H9 (cell line): ENCODE data around the gene NDST1. TPM values are rescaled to one million over a fixed set of nuclear protein-coding genes. Genes with fewer than 3 reads are reported as not detected.

Experiments used
- DNase-seq: peaks from one replicate; pipeline ENCODE4 v3.0.0-alpha.2; 2017
- H2AFZ ChIP-seq: one replicate; pipeline ENCODE4 v1.6.1; 2013; ENCODE audit warnings: mild to moderate bottlenecking, low read length, control low read depth, moderate library complexity
- H2AK5ac ChIP-seq: 2 replicates; pipeline ENCODE4 v1.6.1; 2013; ENCODE audit warnings: low read length, control low read depth, mixed read lengths; ENCODE audit not compliant: insufficient read length
- H2BK120ac ChIP-seq: one replicate; pipeline ENCODE4 v1.6.1; 2013; ENCODE audit warnings: low read depth, mild to moderate bottlenecking, low read length, control low read depth, inconsistent platforms; ENCODE audit not compliant: poor library complexity, severe bottlenecking
- H2BK12ac ChIP-seq: 2 replicates; pipeline ENCODE4 v1.6.1; 2013; ENCODE audit warnings: low read length, control low read depth, mixed read lengths, low read depth; ENCODE audit not compliant: insufficient read length
- H2BK15ac ChIP-seq: 2 replicates; pipeline ENCODE4 v1.6.1; 2013; ENCODE audit warnings: low read depth, low read length, control low read depth
- H2BK20ac ChIP-seq: one replicate; pipeline ENCODE4 v1.6.1; 2013; ENCODE audit warnings: low read depth, mild to moderate bottlenecking, low read length, control low read depth, inconsistent platforms; ENCODE audit not compliant: poor library complexity, severe bottlenecking
- H2BK5ac ChIP-seq: 2 replicates; pipeline ENCODE4 v1.6.1; 2013; ENCODE audit warnings: low read length, control low read depth, mixed read lengths; ENCODE audit not compliant: insufficient read length
- H3K14ac ChIP-seq: 2 replicates; pipeline ENCODE4 v1.6.1; 2013; ENCODE audit warnings: low read length, control low read depth; ENCODE audit not compliant: insufficient read depth
- H3K18ac ChIP-seq: 2 replicates; pipeline ENCODE4 v1.6.1; 2013; ENCODE audit warnings: low read depth, mild to moderate bottlenecking, mixed read lengths, low read length, control low read depth; ENCODE audit not compliant: insufficient read length
- H3K23ac ChIP-seq: 2 replicates; pipeline ENCODE4 v1.6.1; 2013; ENCODE audit warnings: low read length, control low read depth, mixed read lengths, low read depth; ENCODE audit not compliant: insufficient read length
- H3K23me2 ChIP-seq: 2 replicates; pipeline ENCODE4 v1.6.1; 2013; ENCODE audit warnings: low read depth, mild to moderate bottlenecking, mixed read lengths, low read length, control low read depth; ENCODE audit not compliant: insufficient read length, poor library complexity, severe bottlenecking
- H3K27ac ChIP-seq: 2 replicates; pipeline ENCODE4 v1.5.1; 2013; ENCODE audit warnings: low read length, control low read depth, mixed read lengths, low read depth; ENCODE audit not compliant: insufficient read length
- H3K27me3 ChIP-seq: 2 replicates; pipeline ENCODE4 v1.6.1; 2013; ENCODE audit warnings: low read length, control low read depth, inconsistent platforms; ENCODE audit not compliant: insufficient read depth
- H3K4ac ChIP-seq: 2 replicates; pipeline ENCODE4 v1.6.1; 2013; ENCODE audit warnings: low read depth, mild to moderate bottlenecking, control low read depth, inconsistent platforms, low read length, moderate library complexity
- H3K4me1 ChIP-seq: 2 replicates; pipeline ENCODE4 v1.6.1; 2013; ENCODE audit warnings: low read length, control low read depth, inconsistent platforms; ENCODE audit not compliant: insufficient read depth
- H3K4me2 ChIP-seq: 2 replicates; pipeline ENCODE4 v1.6.1; 2013; ENCODE audit warnings: low read length, control low read depth, mixed read lengths; ENCODE audit not compliant: insufficient read length, insufficient read depth
- H3K56ac ChIP-seq: 2 replicates; pipeline ENCODE4 v1.6.1; 2013; ENCODE audit warnings: low read depth, mild to moderate bottlenecking, mixed read lengths, low read length, control low read depth; ENCODE audit not compliant: insufficient read length
- H3K79me1 ChIP-seq: 2 replicates; pipeline ENCODE4 v1.6.1; 2013; ENCODE audit warnings: low read depth, mild to moderate bottlenecking, moderate library complexity, low read length, control low read depth, inconsistent platforms; ENCODE audit not compliant: insufficient read depth, poor library complexity, severe bottlenecking
- H3K79me2 ChIP-seq: 2 replicates; pipeline ENCODE4 v1.6.1; 2013; ENCODE audit warnings: low read length, control low read depth, inconsistent platforms; ENCODE audit not compliant: insufficient read depth
- H3K9ac ChIP-seq: 2 replicates; pipeline ENCODE4 v1.6.1; 2013; ENCODE audit warnings: low read length, control low read depth, mixed read lengths; ENCODE audit not compliant: insufficient read length; ENCODE audit errors: extremely low read depth
- H3K9me3 ChIP-seq: one replicate; pipeline ENCODE4 v1.6.1; 2013; ENCODE audit warnings: low read depth, low read length, inconsistent platforms; ENCODE audit not compliant: control insufficient read depth
- H3T11ph ChIP-seq: one replicate; pipeline ENCODE4 v1.6.1; 2013; ENCODE audit warnings: mild to moderate bottlenecking, low read length, control low read depth, inconsistent platforms
- H4K20me1 ChIP-seq: one replicate; pipeline ENCODE4 v1.6.1; 2013; ENCODE audit not compliant: control insufficient read depth, insufficient read length, insufficient read depth
- H4K5ac ChIP-seq: 2 replicates; pipeline ENCODE4 v1.6.1; 2013; ENCODE audit warnings: low read depth, mild to moderate bottlenecking, mixed read lengths, low read length, control low read depth; ENCODE audit not compliant: insufficient read length
- H4K8ac ChIP-seq: replicated peaks from 2 replicates; pipeline ENCODE4 v1.6.1; 2013; ENCODE audit warnings: low read length, control low read depth, mixed read lengths, low read depth; ENCODE audit not compliant: insufficient read length
- H4K91ac ChIP-seq: 2 replicates; pipeline ENCODE4 v1.6.1; 2013; ENCODE audit warnings: low read depth, mild to moderate bottlenecking, moderate library complexity, mixed read lengths, low read length, control low read depth; ENCODE audit not compliant: insufficient read length
- H3K27ac Mint-ChIP-seq, 3 experiments: 2 replicates in 2 of 3; 3 replicates in 1 of 3; pipeline ENCODE4 v1.8.0; 2020 to 2021; ENCODE audit warnings: mixed read lengths in 3 of 3, mild to moderate bottlenecking in 1 of 3, moderate library complexity in 1 of 3
- H3K27me3 Mint-ChIP-seq: 2 replicates; pipeline ENCODE4 v1.8.0; 2021; ENCODE audit warnings: low read depth, mild to moderate bottlenecking, moderate library complexity, mixed read lengths
- H3K36me3 Mint-ChIP-seq, 3 experiments: 2 replicates in 2 of 3; 3 replicates in 1 of 3; pipeline ENCODE4 v1.8.0; 2020 to 2021; ENCODE audit warnings: low read depth in 3 of 3, mixed read lengths in 3 of 3; ENCODE audit not compliant: insufficient read depth in 1 of 3
- H3K4me1 Mint-ChIP-seq, 2 experiments: 2 replicates each; pipeline ENCODE4 v1.8.0; 2020; ENCODE audit warnings: mixed read lengths in 2 of 2
- H3K4me3 Mint-ChIP-seq, 2 experiments: 2 replicates in 1 of 2; 3 replicates in 1 of 2; pipeline ENCODE4 v1.8.0; 2020 to 2021; ENCODE audit warnings: mild to moderate bottlenecking in 2 of 2, mixed read lengths in 2 of 2, moderate library complexity in 1 of 2
- H3K9me3 Mint-ChIP-seq, 2 experiments: 2 replicates in 1 of 2; 3 replicates in 1 of 2; pipeline ENCODE4 v1.8.0; 2020; ENCODE audit warnings: mild to moderate bottlenecking in 2 of 2, mixed read lengths in 2 of 2, moderate library complexity in 1 of 2
- CTCF ChIP-seq: fragments of 200-600 bp; sonication (generic); conservative IDR thresholded peaks from 3 replicates; pipeline ENCODE4 v1.8.0; 2021; ENCODE audit warnings: antibody characterized with exemption, mild to moderate bottlenecking
- WGBS: extraction: QIAGEN DNeasy Blood & Tissue Kit; methylation state at CpG from one replicate; pipeline ENCODE4 v1.1.7; 2013; ENCODE audit warnings: missing lambda C conversion rate, low lambda C conversion rate, mixed read lengths; ENCODE audit not compliant: insufficient read length; ENCODE audit errors: extremely low coverage; 5-methylcytosine and 5-hydroxymethylcytosine counted together
- total RNA-seq: library from RNA; stranded (reverse); gene quantifications from 2 replicates; pipeline ENCODE4 v1.2.1, GENCODE V29; 2021

NDST1 gene
- total RNA-seq, 1 experiment from 2014 or later = 65.5 TPM

- H3K4me1 Mint-ChIP-seq = peaks cover 4 to 17% of the 10 kb centered on the region in 2 experiments; a peak in 2 of 4 replicates
- WGBS = no CpG with 5 or more reads among the region's 6 CpGs
Observed at GRCh38 chr5:150605546-150605945, 97.6 kb downstream of the NDST1 start.

More at GRCh38 chr5:150605546-150605945, 97.6 kb downstream of the NDST1 start:
- H3K4ac ChIP-seq = no peak overlapping the region
- H3K4me2 ChIP-seq = no peak overlapping the region
- no peaks in the 10 kb centered on the region for H3K27me3 ChIP-seq
- no peak overlapping the region for H3K56ac ChIP-seq
- no peak overlapping the region for H2BK5ac ChIP-seq
- no peaks in the 10 kb centered on the region for H3K4me1 ChIP-seq
- H3K18ac ChIP-seq = no peak overlapping the region
- H3K27me3 Mint-ChIP-seq = no peaks in the 10 kb centered on the region; the same call in 1 of the 2 replicates
- DNase-seq = no peak
- H4K91ac ChIP-seq = no peak overlapping the region
- H3K27ac ChIP-seq = no peak overlapping the region
- no peak overlapping the region for H2AFZ ChIP-seq
- no peak overlapping the region for H4K8ac ChIP-seq
- H3K9ac ChIP-seq = no peak overlapping the region
- H2BK20ac ChIP-seq = no peak overlapping the region
- H2BK120ac ChIP-seq = no peak overlapping the region
- H3K14ac ChIP-seq = no peak overlapping the region
- H3K27ac Mint-ChIP-seq = peak overlapping the region in 2 of 3 experiments; percentile 4 to 70; a peak in 2 of 7 replicates
- H4K20me1 ChIP-seq = no peaks in the 10 kb centered on the region
- no peak overlapping the region for H2BK15ac ChIP-seq
- no peaks in the 10 kb centered on the region for H3K79me1 ChIP-seq
- TF ChIP-seq CTCF = no peak
- no peaks in the 10 kb centered on the region for H3K36me3 Mint-ChIP-seq
- H4K5ac ChIP-seq = no peak overlapping the region
- H3K23ac ChIP-seq = no peak overlapping the region
- H2BK12ac ChIP-seq = no peak overlapping the region
- no peak overlapping the region for H3K4me3 Mint-ChIP-seq
- no peaks in the 10 kb centered on the region for H3K79me2 ChIP-seq
- H3T11ph ChIP-seq = no peak overlapping the region
- no peaks in the 10 kb centered on the region for H3K9me3 ChIP-seq
- no peak overlapping the region for H2AK5ac ChIP-seq
- no peaks in the 10 kb centered on the region for H3K9me3 Mint-ChIP-seq
- H3K23me2 ChIP-seq = no peaks in the 10 kb centered on the region
